ENCODE data around the gene FTSJ3. TPM values are rescaled to one million over a fixed set of nuclear protein-coding genes. Genes with fewer than 3 reads are reported as not detected.

FTSJ3 gene
- total RNA-seq, 2 donors from 2014 or later, result 22.7 to 30.9 TPM

DNA sequence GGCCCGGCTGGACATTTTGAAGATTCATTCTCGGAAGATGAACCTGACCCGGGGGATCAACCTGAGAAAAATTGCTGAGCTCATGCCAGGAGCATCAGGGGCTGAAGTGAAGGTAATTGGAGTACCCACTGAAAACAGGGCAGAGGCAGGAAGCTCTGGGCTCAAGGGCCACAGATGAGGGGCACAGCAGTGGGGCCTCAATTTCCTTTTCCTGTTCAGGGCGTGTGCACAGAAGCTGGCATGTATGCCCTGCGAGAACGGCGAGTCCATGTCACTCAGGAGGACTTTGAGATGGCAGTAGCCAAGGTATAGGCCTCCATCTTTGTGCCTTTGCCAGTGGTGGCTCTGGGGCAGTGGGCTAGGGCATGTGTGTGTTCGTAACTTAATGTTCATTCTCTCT, 4.0 kb upstream of the FTSJ3 start:
- Histone ChIP-seq H3K4me3 (no peak overlapping the region), H3K27ac (no peak overlapping the region), H3K4me1 (peaks cover 30% of the 10 kb centered on the region), H3K27me3 (no peaks in the 10 kb centered on the region), H3K9me3 (no peaks in the 10 kb centered on the region), H3K36me3 (replicated peaks in 1 of 2; ENCODE audit: insufficient read depth in 1 of 2, low read depth in 2 of 2) (peaks cover 11 to 43% of the 10 kb centered on the region in 2 donors)
- WGBS, 2 donors, result 64 to 82% methylated on average over 8 of the region's 8 CpGs
- TF ChIP-seq, protein P1, sequence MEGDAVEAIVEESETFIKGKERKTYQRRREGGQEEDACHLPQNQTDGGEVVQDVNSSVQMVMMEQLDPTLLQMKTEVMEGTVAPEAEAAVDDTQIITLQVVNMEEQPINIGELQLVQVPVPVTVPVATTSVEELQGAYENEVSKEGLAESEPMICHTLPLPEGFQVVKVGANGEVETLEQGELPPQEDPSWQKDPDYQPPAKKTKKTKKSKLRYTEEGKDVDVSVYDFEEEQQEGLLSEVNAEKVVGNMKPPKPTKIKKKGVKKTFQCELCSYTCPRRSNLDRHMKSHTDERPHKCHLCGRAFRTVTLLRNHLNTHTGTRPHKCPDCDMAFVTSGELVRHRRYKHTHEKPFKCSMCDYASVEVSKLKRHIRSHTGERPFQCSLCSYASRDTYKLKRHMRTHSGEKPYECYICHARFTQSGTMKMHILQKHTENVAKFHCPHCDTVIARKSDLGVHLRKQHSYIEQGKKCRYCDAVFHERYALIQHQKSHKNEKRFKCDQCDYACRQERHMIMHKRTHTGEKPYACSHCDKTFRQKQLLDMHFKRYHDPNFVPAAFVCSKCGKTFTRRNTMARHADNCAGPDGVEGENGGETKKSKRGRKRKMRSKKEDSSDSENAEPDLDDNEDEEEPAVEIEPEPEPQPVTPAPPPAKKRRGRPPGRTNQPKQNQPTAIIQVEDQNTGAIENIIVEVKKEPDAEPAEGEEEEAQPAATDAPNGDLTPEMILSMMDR (IDR thresholded peaks at IDR 0.05), result no peak
- TF ChIP-seq POLR2A (IDR thresholded peaks at IDR 0.05), result no peak
- DNase-seq (no peak), ATAC-seq (no peak)
- intact Hi-C loops (cut with DNase I), result loop anchor here (10.0 kb wide), 1 partner anchor 57 kb away; the partner anchor contains the start of genes CCDC47 and DDX42

DNA sequence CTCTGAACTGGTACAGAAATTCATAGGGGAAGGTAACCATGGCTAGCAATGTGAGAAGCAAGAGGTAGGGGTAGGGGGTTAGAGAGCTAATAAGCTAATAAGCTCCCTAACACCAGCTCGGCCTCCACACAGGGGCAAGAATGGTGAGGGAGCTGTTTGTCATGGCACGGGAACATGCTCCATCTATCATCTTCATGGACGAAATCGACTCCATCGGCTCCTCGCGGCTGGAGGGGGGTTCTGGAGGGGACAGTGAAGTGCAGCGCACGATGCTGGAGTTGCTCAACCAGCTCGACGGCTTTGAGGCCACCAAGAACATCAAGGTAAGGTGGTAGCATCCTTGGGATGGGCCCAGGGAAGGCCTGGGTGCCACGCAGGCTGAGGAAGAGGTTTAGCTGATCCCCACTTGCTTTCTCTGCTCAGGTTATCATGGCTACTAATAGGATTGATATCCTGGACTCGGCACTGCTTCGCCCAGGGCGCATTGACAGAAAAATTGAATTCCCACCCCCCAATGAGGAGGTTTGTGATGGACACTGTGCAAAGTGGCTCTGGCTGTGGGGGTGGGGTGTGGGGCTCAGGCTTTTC, 3.5 kb upstream of the FTSJ3 start:
- Histone ChIP-seq H3K27me3 (no peaks in the 10 kb centered on the region), H3K36me3 (replicated peaks in 1 of 2; ENCODE audit: insufficient read depth in 1 of 2, low read depth in 2 of 2) (peaks cover 11 to 43% of the 10 kb centered on the region in 2 donors), H3K27ac (no peak overlapping the region), H3K4me1 (peaks cover 35% of the 10 kb centered on the region), H3K9me3 (no peaks in the 10 kb centered on the region), H3K4me3 (no peak overlapping the region)
- no peak for TF ChIP-seq POLR2A (IDR thresholded peaks at IDR 0.05)
- TF ChIP-seq, protein P1 (IDR thresholded peaks at IDR 0.05), result no peak
- 73 to 86% methylated on average over 13 to 15 of the region's 15 CpGs for WGBS, 2 donors
- no peak for DNase-seq
- intact Hi-C loops (cut with DNase I), result loop anchor here (10.0 kb wide), 1 partner anchor 56 kb away; the partner anchor contains the start of genes CCDC47 and DDX42
- no peak for ATAC-seq

DNA sequence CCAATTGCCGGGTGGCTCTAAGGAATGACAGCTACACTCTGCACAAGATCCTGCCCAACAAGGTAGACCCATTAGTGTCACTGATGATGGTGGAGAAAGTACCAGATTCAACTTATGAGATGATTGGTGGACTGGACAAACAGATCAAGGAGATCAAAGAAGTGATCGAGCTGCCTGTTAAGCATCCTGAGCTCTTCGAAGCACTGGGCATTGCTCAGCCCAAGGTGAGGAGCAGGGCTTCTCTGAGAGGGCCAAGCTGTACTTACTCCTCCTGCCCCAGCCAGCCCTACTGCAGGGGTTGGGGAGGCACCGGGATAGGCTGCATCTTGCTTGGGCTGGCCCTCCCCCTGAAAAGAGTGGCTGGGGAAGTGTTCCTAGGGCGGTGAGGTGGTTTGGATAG, 2.8 kb upstream of the FTSJ3 start:
- DNase-seq, result no peak
- Histone ChIP-seq H3K36me3 (replicated peaks in 1 of 2; ENCODE audit: insufficient read depth in 1 of 2, low read depth in 2 of 2) (peaks cover 11 to 39% of the 10 kb centered on the region in 2 donors), H3K9me3 (no peaks in the 10 kb centered on the region), H3K4me1 (peaks cover 40% of the 10 kb centered on the region), H3K27me3 (no peaks in the 10 kb centered on the region), H3K4me3 (no peak overlapping the region), H3K27ac (no peak overlapping the region)
- 88 to 89% methylated on average over 5 of the region's 5 CpGs for whole genome bisulfite sequencing, 2 donors
- ATAC-seq, result no peak
- TF ChIP-seq POLR2A (IDR thresholded peaks at IDR 0.05), result no peak
- TF ChIP-seq, protein P1 (IDR thresholded peaks at IDR 0.05), result no peak
- intact Hi-C loops (cut with DNase I), result loop anchor here (10.0 kb wide), 1 partner anchor 55 kb away; the partner anchor contains the start of genes CCDC47 and DDX42

DNA sequence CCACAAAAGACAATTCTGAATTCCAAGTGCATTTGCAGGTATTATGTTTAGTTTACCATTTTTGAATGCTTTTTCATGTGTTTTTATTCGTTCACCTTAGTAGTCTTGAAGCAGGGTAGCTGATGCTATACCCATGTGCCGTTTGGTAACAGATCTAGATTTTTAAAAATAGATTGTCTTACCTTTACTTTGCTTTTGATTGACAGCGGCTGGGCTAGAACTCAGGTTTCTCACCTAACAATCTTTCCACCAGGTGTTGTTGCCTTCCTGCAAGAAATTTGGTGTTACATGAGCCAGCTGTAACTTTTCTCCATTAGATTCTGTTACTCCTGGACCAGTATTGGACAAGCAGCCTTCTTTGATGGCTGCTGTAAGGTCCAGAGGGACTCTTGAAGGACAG, 1.5 kb upstream of the FTSJ3 start:
- no peak overlapping the region for H3K27ac ChIP-seq

More for the DNA sequence above, 1.5 kb upstream of the FTSJ3 start:
- H3K4me1 ChIP-seq, result peaks cover 33% of the 10 kb centered on the region
- H3K4me3 ChIP-seq, result no peak overlapping the region
- H3K27me3 ChIP-seq, result no peaks in the 10 kb centered on the region
- DNase-seq (no peak), ATAC-seq (no peak)
- 62 to 73% methylated on average over 3 of the region's 3 CpGs for WGBS, 2 donors
- H3K9me3 ChIP-seq, result no peaks in the 10 kb centered on the region
- intact Hi-C loops (cut with DNase I), result no loop called here
- peaks cover 8 to 43% of the 10 kb centered on the region in 2 donors for H3K36me3 ChIP-seq (replicated peaks in 1 of 2; ENCODE audit: insufficient read depth in 1 of 2, low read depth in 2 of 2)
- TF ChIP-seq POLR2A (IDR thresholded peaks at IDR 0.05), result no peak
- TF ChIP-seq, protein P1 (IDR thresholded peaks at IDR 0.05), result no peak
